Mammary epithelial cell (primary cell): ENCODE measurements around the gene CBLB.

ENCODE experiments used
- CTCF ChIP-seq, 2 donors: IDR thresholded peaks in 1 of 2; conservative IDR thresholded peaks in 1 of 2; 2 replicates each; pipeline ENCODE4 v1.5.1; 2011 to 2012; ENCODE audit warnings: inconsistent platforms in 2 of 2, low read length in 2 of 2, mild to moderate bottlenecking in 2 of 2, control low read depth in 1 of 2, low read depth in 1 of 2; ENCODE audit not compliant: insufficient read depth in 1 of 2; ENCODE audit errors: extremely low read depth in 1 of 2
- EZH2 ChIP-seq: IDR thresholded peaks from 2 replicates; pipeline ENCODE4 v1.6.1; 2012; ENCODE audit warnings: low read length, inconsistent platforms, borderline replicate concordance

GRCh38 chr3:105759442-105760078 is 109.3 kb downstream of the CBLB start:
- TF ChIP-seq CTCF (conservative IDR thresholded peaks at IDR 0.05 in 1 of 2, IDR thresholded peaks at IDR 0.05 in 1 of 2; ENCODE audit: extremely low read depth in 1 of 2, insufficient read depth in 1 of 2, low read depth in 1 of 2, low read length in 2 of 2) (no peak), EZH2 (no peak)
